PC-9 (cell line): Measurements from ENCODE around the gene MTFMT. TPM values are rescaled to one million over a fixed set of nuclear protein-coding genes. Genes with fewer than 3 reads are reported as not detected.
A peak's percentile ranks its signal among the peaks of the same experiment; 100 is the strongest.

Experiments
- Bru-seq: library from RNA; stranded (reverse); fragments of 400-500 nt; gene quantifications from one replicate; lab custom pipeline; 2021; lab: Mats Ljungman, UMichigan
- BruChase-seq, 2 experiments: library from RNA; stranded (reverse); fragments of 400-500 nt; gene quantifications; one replicate each; lab custom pipeline; 2021; lab: Mats Ljungman, UMichigan
- BruUV-seq: library from RNA; stranded (reverse); fragments of 400-500 nt; replicated peaks from 2 replicates; lab custom pipeline; 2021; lab: Mats Ljungman, UMichigan
- CTCF ChIA-PET: fragments of 300-600 bp; sonication (Branson Sonifier 250); formaldehyde crosslinking; loops from one replicate; lab custom pipeline; 2022; ENCODE audit warnings: antibody characterized with exemption; lab: Charles Lee
- POLR2A ChIA-PET: fragments of 300-600 bp; sonication (Branson Sonifier 250); formaldehyde crosslinking; loops from one replicate; lab custom pipeline; 2022; ENCODE audit warnings: antibody characterized with exemption; ENCODE audit not compliant: unreplicated experiment; lab: Charles Lee
- DNase-seq, 2 experiments: peaks; one replicate each; pipeline versions ENCODE4 v3.0.0 to v3.0.0-alpha.2; 2015 to 2022; ENCODE audit warnings: mixed read lengths in 1 of 2
- H2AFZ ChIP-seq: fragments of 200-600 bp; sonication (generic); 2 replicates; pipeline ENCODE4 v1.8.1; 2017; ENCODE audit warnings: antibody characterized with exemption
- H3F3A ChIP-seq: fragments of 200-600 bp; sonication (generic); 2 replicates; pipeline ENCODE4 v1.8.1; 2017; ENCODE audit warnings: antibody characterized with exemption, mild to moderate bottlenecking, low read depth; ENCODE audit not compliant: insufficient read depth
- H3K27ac ChIP-seq: fragments of 200-600 bp; sonication (generic); 2 replicates; pipeline ENCODE4 v1.6.1; 2016; ENCODE audit warnings: mixed run types
- H3K27me3 ChIP-seq: fragments of 200-600 bp; sonication (generic); 2 replicates; pipeline ENCODE4 v1.6.1; 2016; ENCODE audit warnings: low read depth, mixed run types; ENCODE audit not compliant: insufficient read depth
- H3K36me3 ChIP-seq: fragments of 200-600 bp; sonication (generic); 2 replicates; pipeline ENCODE4 v1.6.1; 2016; ENCODE audit warnings: low read depth, mixed run types
- H3K4me1 ChIP-seq: fragments of 200-600 bp; sonication (generic); replicated peaks from 2 replicates; pipeline ENCODE4 v1.6.1; 2016; ENCODE audit warnings: mixed run types; ENCODE audit not compliant: insufficient read depth
- H3K4me2 ChIP-seq: fragments of 200-600 bp; sonication (generic); 2 replicates; pipeline ENCODE4 v1.6.1; 2017; ENCODE audit warnings: mixed run types
- H3K4me3 ChIP-seq: fragments of 200-600 bp; sonication (generic); 2 replicates; pipeline ENCODE4 v1.6.1; 2016; ENCODE audit warnings: mixed run types
- H3K79me2 ChIP-seq: fragments of 200-600 bp; sonication (generic); 2 replicates; pipeline ENCODE4 v1.6.1; 2017; ENCODE audit warnings: low read depth, mixed run types
- H3K9me2 ChIP-seq: fragments of 200-600 bp; sonication (generic); 2 replicates; pipeline ENCODE4 v1.8.1; 2017; ENCODE audit warnings: mild to moderate bottlenecking; ENCODE audit not compliant: insufficient read depth
- H3K9me3 ChIP-seq: fragments of 200-600 bp; sonication (generic); 2 replicates; pipeline ENCODE4 v1.8.1; 2016; ENCODE audit warnings: low read depth; ENCODE audit not compliant: insufficient read depth
- H4K20me1 ChIP-seq: fragments of 200-600 bp; sonication (generic); 2 replicates; pipeline ENCODE4 v1.8.1; 2017; ENCODE audit not compliant: insufficient read depth
- EZH2 ChIP-seq: fragments of 200-600 bp; sonication (generic); IDR thresholded peaks from 2 replicates; pipeline ENCODE4 v1.8.0; 2017; ENCODE audit warnings: antibody characterized with exemption, low read depth
- intact Hi-C: fragments of 100-400 bp; cut with micrococcal nuclease; formaldehyde crosslinking; loops from one replicate; pipeline ENCODE4 v1.10.0; 2022; ENCODE audit not compliant: unreplicated experiment
- long read RNA-seq: library from polyadenylated mRNA; stranded (forward); transcript quantifications from one replicate; pipeline ENCODE4 v2.0.0, GENCODE V29; 2022
- total RNA-seq: library from RNA; stranded (reverse); gene quantifications from 2 replicates; pipeline ENCODE4 v1.2.3, GENCODE V29; 2021
- TF ChIP-seq, protein P1 (sequence below): fragments of 200-600 bp; sonication (generic); conservative IDR thresholded peaks from 2 replicates; pipeline ENCODE4 v1.6.1; 2017; ENCODE audit warnings: mixed run types, antibody characterized with exemption, mild to moderate bottlenecking, moderate library complexity

The MTFMT gene
- total RNA-seq (16.0 and 24.9 TPM in 2 replicates), Bru-seq, nascent RNA (percentile 68 among the genes with signal in this experiment), BruChase-seq, experiment 1, labeled RNA remaining after a 2-hour chase (percentile 64 among the genes with signal in this experiment), BruChase-seq, experiment 2, labeled RNA remaining after a 6-hour chase (percentile 65 among the genes with signal in this experiment)
- long read RNA-seq, transcript MTFMT-201 (9 exons, 2,734 nt), result major isoform, 21 of 28 reads
- long read RNA-seq, partial matches to known transcripts, result 4 of 28 reads
- long read RNA-seq, other reads (novel, unspliced or antisense), result 3 of 28 reads

- ChIA-PET POLR2A (no interaction called here), CTCF (no interaction called here)
- peak; percentile 41 to 81 for DNase-seq
- Histone ChIP-seq H3K9me3 (no peaks in the 10 kb centered on the region), H3K27ac (no peak within 1 kb of the TSS), H4K20me1 (no peaks in the 10 kb centered on the region), H3F3A (peaks cover 6% of the 10 kb centered on the region; the same call in 1 of the 2 replicates), H3K36me3 (no peaks in the 10 kb centered on the region), H3K79me2 (peaks cover 9% of the 10 kb centered on the region; the same call in 1 of the 2 replicates), H3K4me3 (peak within 1 kb of the TSS; percentile 88), H3K4me1 (peaks cover 10% of the 10 kb centered on the region; the same call in 1 of the 2 replicates), H3K27me3 (no peaks in the 10 kb centered on the region), H2AFZ (peak within 1 kb of the TSS; percentile 87), H3K9me2 (no peaks in the 10 kb centered on the region), H3K4me2 (peak within 1 kb of the TSS; percentile 85)
- BruUV-seq, result no TSS peak
- no peak for TF ChIP-seq EZH2
- TF ChIP-seq, protein P1, sequence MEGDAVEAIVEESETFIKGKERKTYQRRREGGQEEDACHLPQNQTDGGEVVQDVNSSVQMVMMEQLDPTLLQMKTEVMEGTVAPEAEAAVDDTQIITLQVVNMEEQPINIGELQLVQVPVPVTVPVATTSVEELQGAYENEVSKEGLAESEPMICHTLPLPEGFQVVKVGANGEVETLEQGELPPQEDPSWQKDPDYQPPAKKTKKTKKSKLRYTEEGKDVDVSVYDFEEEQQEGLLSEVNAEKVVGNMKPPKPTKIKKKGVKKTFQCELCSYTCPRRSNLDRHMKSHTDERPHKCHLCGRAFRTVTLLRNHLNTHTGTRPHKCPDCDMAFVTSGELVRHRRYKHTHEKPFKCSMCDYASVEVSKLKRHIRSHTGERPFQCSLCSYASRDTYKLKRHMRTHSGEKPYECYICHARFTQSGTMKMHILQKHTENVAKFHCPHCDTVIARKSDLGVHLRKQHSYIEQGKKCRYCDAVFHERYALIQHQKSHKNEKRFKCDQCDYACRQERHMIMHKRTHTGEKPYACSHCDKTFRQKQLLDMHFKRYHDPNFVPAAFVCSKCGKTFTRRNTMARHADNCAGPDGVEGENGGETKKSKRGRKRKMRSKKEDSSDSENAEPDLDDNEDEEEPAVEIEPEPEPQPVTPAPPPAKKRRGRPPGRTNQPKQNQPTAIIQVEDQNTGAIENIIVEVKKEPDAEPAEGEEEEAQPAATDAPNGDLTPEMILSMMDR, result no peak
- intact Hi-C loops, result no loop called here
These were observed at the start of gene MTFMT for GRCh38 chr15:65028921-65029735. MTFMT (minus strand) TSS chr15:65029639; CDS start chr15:65029613, 26 bp downstream.

GRCh38 chr15:65077981-65078352 is 48.5 kb upstream of the MTFMT start:
- Histone ChIP-seq H3F3A (no peaks in the 10 kb centered on the region), H3K36me3 (no peaks in the 10 kb centered on the region), H4K20me1 (no peaks in the 10 kb centered on the region), H3K79me2 (no peaks in the 10 kb centered on the region), H3K4me1 (no peaks in the 10 kb centered on the region), H3K27me3 (no peaks in the 10 kb centered on the region; the same call in 1 of the 2 replicates), H3K9me3 (no peaks in the 10 kb centered on the region), H3K4me3 (no peak overlapping the region), H2AFZ (no peak overlapping the region), H3K27ac (no peak overlapping the region), H3K9me2 (no peaks in the 10 kb centered on the region), H3K4me2 (no peak overlapping the region)
- ChIA-PET POLR2A (no interaction called here), CTCF (interaction anchor here (0.6 kb wide), 1 partner anchor 127 kb away, joined by 8 read pairs; no protein-coding TSS in a partner anchor)
- no peak for TF ChIP-seq EZH2
- TF ChIP-seq, protein P1, result no peak
- intact Hi-C loops, result loop anchor here (2.0 kb wide), 1 partner anchor 45 kb away; no protein-coding TSS in a partner anchor
- no TSS peak for BruUV-seq
- peak in 1 of 2 experiments; percentile 53 for DNase-seq

DNA sequence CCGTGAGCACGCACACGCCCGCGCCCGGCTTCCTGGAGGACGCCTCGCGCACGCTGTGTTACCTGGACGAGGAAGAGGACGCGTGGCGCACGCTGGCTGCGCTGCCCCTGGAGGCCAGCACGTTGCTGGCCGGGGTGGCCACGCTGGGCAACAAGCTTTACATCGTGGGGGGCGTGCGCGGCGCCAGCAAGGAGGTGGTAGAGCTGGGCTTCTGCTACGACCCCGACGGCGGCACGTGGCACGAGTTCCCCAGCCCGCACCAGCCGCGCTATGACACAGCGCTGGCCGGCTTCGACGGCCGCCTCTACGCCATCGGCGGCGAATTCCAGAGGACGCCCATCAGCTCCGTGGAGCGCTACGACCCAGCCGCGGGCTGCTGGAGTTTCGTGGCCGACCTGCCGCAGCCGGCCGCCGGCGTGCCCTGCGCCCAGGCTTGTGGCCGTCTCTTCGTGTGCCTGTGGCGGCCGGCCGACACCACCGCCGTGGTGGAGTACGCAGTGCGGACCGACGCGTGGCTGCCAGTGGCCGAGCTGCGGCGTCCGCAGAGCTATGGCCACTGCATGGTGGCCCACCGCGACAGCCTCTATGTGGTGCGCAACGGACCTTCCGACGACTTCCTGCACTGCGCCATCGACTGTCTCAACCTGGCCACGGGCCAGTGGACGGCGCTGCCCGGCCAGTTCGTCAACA is 48.0 kb upstream of the MTFMT start:
- Histone ChIP-seq H3K9me3 (no peaks in the 10 kb centered on the region), H3K79me2 (no peaks in the 10 kb centered on the region), H2AFZ (no peak overlapping the region), H4K20me1 (no peaks in the 10 kb centered on the region), H3K4me2 (no peak overlapping the region), H3F3A (no peaks in the 10 kb centered on the region), H3K4me3 (no peak overlapping the region), H3K9me2 (no peaks in the 10 kb centered on the region), H3K36me3 (no peaks in the 10 kb centered on the region), H3K27ac (no peak overlapping the region), H3K4me1 (no peaks in the 10 kb centered on the region), H3K27me3 (no peaks in the 10 kb centered on the region; the same call in 1 of the 2 replicates)
- no TSS peak for BruUV-seq
- ChIA-PET CTCF (no interaction called here), POLR2A (no interaction called here)
- no peak for DNase-seq
- TF ChIP-seq EZH2, result no peak
- TF ChIP-seq, protein P1, result no peak
- intact Hi-C loops, result no loop called here
